Fibroblast of lung (primary cell): ENCODE measurements around the gene CHCHD10. TPM values are rescaled to one million over a fixed set of nuclear protein-coding genes. Genes with fewer than 3 reads are reported as not detected.

Source experiments
- DNase-seq, 2 donors: peaks; one replicate each; pipeline versions ENCODE4 v3.0.0 to v3.0.0-alpha.2; 2010; ENCODE audit warnings: low read depth in 2 of 2
- H2AFZ ChIP-seq: 2 replicates; pipeline ENCODE4 v1.5.1; 2012; ENCODE audit warnings: low read length, control low read depth, inconsistent platforms
- H3K27ac ChIP-seq: 2 replicates; pipeline ENCODE4 v1.5.1; 2011; ENCODE audit warnings: low read length, control low read depth; ENCODE audit not compliant: insufficient read depth
- H3K27me3 ChIP-seq: 2 replicates; pipeline ENCODE4 v1.5.1; 2011; ENCODE audit warnings: mild to moderate bottlenecking, low read length; ENCODE audit not compliant: control insufficient read depth, insufficient read depth
- H3K36me3 ChIP-seq: 2 replicates; pipeline ENCODE4 v1.5.1; 2011; ENCODE audit warnings: low read length; ENCODE audit not compliant: control insufficient read depth, insufficient read depth
- H3K4me1 ChIP-seq: 2 replicates; pipeline ENCODE4 v1.5.1; 2011; ENCODE audit warnings: low read length; ENCODE audit not compliant: control insufficient read depth, insufficient read depth; ENCODE audit errors: extremely low read depth
- H3K4me2 ChIP-seq: 2 replicates; pipeline ENCODE4 v1.5.1; 2011; ENCODE audit warnings: low read length, control low read depth; ENCODE audit not compliant: insufficient read depth; ENCODE audit errors: extremely low read depth
- H3K4me3 ChIP-seq, 4 experiments: fragments of 200-600 bp in 1 of 4; sonication (generic) in 1 of 4; replicated peaks in 1 of 4; 2 replicates each; pipeline ENCODE4 v1.5.1; 2011 to 2016; ENCODE audit warnings: low read length in 4 of 4, low read depth in 3 of 4, mild to moderate bottlenecking in 3 of 4, control low read depth in 2 of 4, inconsistent platforms in 1 of 4, mixed read lengths in 1 of 4; ENCODE audit not compliant: insufficient read depth in 1 of 4; ENCODE audit errors: control extremely low read depth in 1 of 4
- H3K79me2 ChIP-seq: 2 replicates; pipeline ENCODE4 v1.5.1; 2012; ENCODE audit warnings: mild to moderate bottlenecking, low read length, inconsistent platforms; ENCODE audit not compliant: control insufficient read depth, insufficient read depth
- H3K9ac ChIP-seq: 2 replicates; pipeline ENCODE4 v1.5.1; 2011; ENCODE audit warnings: mild to moderate bottlenecking, low read length, control low read depth; ENCODE audit not compliant: insufficient read depth
- H3K9me3 ChIP-seq: 2 replicates; pipeline ENCODE4 v1.5.1; 2012; ENCODE audit warnings: low read depth, low read length; ENCODE audit not compliant: control insufficient read depth, insufficient read depth
- H4K20me1 ChIP-seq: 2 replicates; pipeline ENCODE4 v1.5.1; 2011; ENCODE audit warnings: low read length; ENCODE audit not compliant: control insufficient read depth, insufficient read depth; ENCODE audit errors: extremely low read depth
- CTCF ChIP-seq, 2 donors: IDR thresholded peaks in 1 of 2; conservative IDR thresholded peaks in 1 of 2; 1 replicate in 1 of 2; 2 replicates in 1 of 2; pipeline ENCODE4 v1.5.1; 2011 to 2012; ENCODE audit warnings: low read length in 2 of 2, control low read depth in 1 of 2, inconsistent platforms in 1 of 2, low read depth in 1 of 2, mild to moderate bottlenecking in 1 of 2
- EZH2 ChIP-seq: IDR thresholded peaks from 2 replicates; pipeline ENCODE4 v1.5.1; 2012; ENCODE audit warnings: low read length, control low read depth, mild to moderate bottlenecking; ENCODE audit errors: missing control alignments
- polyA minus RNA-seq: library from RNA; depleted of rRNA, polyadenylated mRNA; stranded (reverse); fragments of >200 nt; gene quantifications from 2 replicates; pipeline ENCODE4 v1.2.3, GENCODE V29; 2011; ENCODE audit warnings: low replicate concordance
- polyA plus RNA-seq, 2 donors: library from polyadenylated mRNA; depleted of rRNA in 1 of 2; stranded (reverse) in 1 of 2; unstranded in 1 of 2; fragments of >200 nt; gene quantifications; 2 replicates each; pipeline ENCODE4 v1.2.1, GENCODE V29; 2011 to 2012; ENCODE audit warnings: missing spikeins in 1 of 2
- total RNA-seq: library from RNA; depleted of rRNA; stranded (reverse); fragments of >200 nt; gene quantifications from 2 replicates; pipeline ENCODE4 v1.2.1, GENCODE V29; 2014

Gene CHCHD10
- total RNA-seq (3.6 and 5.4 TPM in 2 replicates), polyA plus RNA-seq (7.5 and 11.4 TPM in 2 replicates), polyA minus RNA-seq (161 and 265 TPM in 2 replicates)
- 63.1 and 73.8 TPM in 2 replicates for polyA plus RNA-seq (2012)

GRCh38 chr22:23767673-23768548 is at the start of gene CHCHD10:
CHCHD10 (minus strand) TSS chr22:23767972; CDS start chr22:23767874, 98 bp downstream.
- Histone ChIP-seq H3K27me3 (no peaks in the 10 kb centered on the region), H3K36me3 (no peaks in the 10 kb centered on the region), H3K9ac (peak within 1 kb of the TSS; percentile 17), H3K79me2 (no peaks in the 10 kb centered on the region), H3K4me1 (peaks cover 5% of the 10 kb centered on the region), H2AFZ (peak within 1 kb of the TSS; percentile 66), H3K9me3 (no peaks in the 10 kb centered on the region), H3K4me3 (peak within 1 kb of the TSS; percentile 50 to 62 (median 55)), H4K20me1 (no peaks in the 10 kb centered on the region), H3K27ac (no peak within 1 kb of the TSS), H3K4me2 (peak within 1 kb of the TSS; percentile 87)
- DNase-seq: peak; percentile 53 to 74
- TF ChIP-seq CTCF (conservative IDR thresholded peaks at IDR 0.05 in 1 of 2, IDR thresholded peaks at IDR 0.05 in 1 of 2; ENCODE audit: low read depth in 1 of 2, low read length in 2 of 2) (peak; percentile 63 to 78), EZH2 (no peak)

- Histone ChIP-seq H3K9me3 (no peaks in the 10 kb centered on the region), H3K9ac (no peak overlapping the region), H3K4me1 (no peaks in the 10 kb centered on the region), H4K20me1 (no peaks in the 10 kb centered on the region), H3K79me2 (no peaks in the 10 kb centered on the region), H3K4me3 (no peak overlapping the region), H3K27me3 (no peaks in the 10 kb centered on the region), H2AFZ (no peak overlapping the region), H3K27ac (no peak overlapping the region), H3K4me2 (no peak overlapping the region), H3K36me3 (peaks cover 15% of the 10 kb centered on the region)
- no peak for TF ChIP-seq EZH2
- TF ChIP-seq CTCF (conservative IDR thresholded peaks at IDR 0.05 in 1 of 2, IDR thresholded peaks at IDR 0.05 in 1 of 2; ENCODE audit: low read depth in 1 of 2, low read length in 2 of 2): no peak
- no peak for DNase-seq
These were observed 49.4 kb upstream of the CHCHD10 start for GRCh38 chr22:23817146-23817545.

GRCh38 chr22:23816156-23816976 is 48.6 kb upstream of the CHCHD10 start:
- Histone ChIP-seq H3K27ac (no peak overlapping the region), H3K79me2 (no peaks in the 10 kb centered on the region), H3K4me2 (no peak overlapping the region), H3K4me1 (no peaks in the 10 kb centered on the region), H3K4me3 (no peak overlapping the region), H3K36me3 (peaks cover 13% of the 10 kb centered on the region), H3K27me3 (no peaks in the 10 kb centered on the region), H3K9ac (no peak overlapping the region), H3K9me3 (no peaks in the 10 kb centered on the region), H4K20me1 (no peaks in the 10 kb centered on the region), H2AFZ (no peak overlapping the region)
- TF ChIP-seq EZH2 (no peak), CTCF (conservative IDR thresholded peaks at IDR 0.05 in 1 of 2, IDR thresholded peaks at IDR 0.05 in 1 of 2; ENCODE audit: low read depth in 1 of 2, low read length in 2 of 2) (no peak)
- DNase-seq: no peak
